H9 (cell line): ENCODE results near the gene RAI14. TPM values are rescaled to one million over a fixed set of nuclear protein-coding genes. Genes with fewer than 3 reads are reported as not detected.

ENCODE experiments used
- DNase-seq: peaks from one replicate; pipeline ENCODE4 v3.0.0-alpha.2; 2017
- H2AFZ ChIP-seq: one replicate; pipeline ENCODE4 v1.6.1; 2013; ENCODE audit warnings: mild to moderate bottlenecking, low read length, control low read depth, moderate library complexity
- H2AK5ac ChIP-seq: 2 replicates; pipeline ENCODE4 v1.6.1; 2013; ENCODE audit warnings: low read length, control low read depth, mixed read lengths; ENCODE audit not compliant: insufficient read length
- H2BK120ac ChIP-seq: one replicate; pipeline ENCODE4 v1.6.1; 2013; ENCODE audit warnings: low read depth, mild to moderate bottlenecking, low read length, control low read depth, inconsistent platforms; ENCODE audit not compliant: poor library complexity, severe bottlenecking
- H2BK12ac ChIP-seq: 2 replicates; pipeline ENCODE4 v1.6.1; 2013; ENCODE audit warnings: low read length, control low read depth, mixed read lengths, low read depth; ENCODE audit not compliant: insufficient read length
- H2BK15ac ChIP-seq: 2 replicates; pipeline ENCODE4 v1.6.1; 2013; ENCODE audit warnings: low read depth, low read length, control low read depth
- H2BK20ac ChIP-seq: one replicate; pipeline ENCODE4 v1.6.1; 2013; ENCODE audit warnings: low read depth, mild to moderate bottlenecking, low read length, control low read depth, inconsistent platforms; ENCODE audit not compliant: poor library complexity, severe bottlenecking
- H2BK5ac ChIP-seq: 2 replicates; pipeline ENCODE4 v1.6.1; 2013; ENCODE audit warnings: low read length, control low read depth, mixed read lengths; ENCODE audit not compliant: insufficient read length
- H3K14ac ChIP-seq: 2 replicates; pipeline ENCODE4 v1.6.1; 2013; ENCODE audit warnings: low read length, control low read depth; ENCODE audit not compliant: insufficient read depth
- H3K18ac ChIP-seq: 2 replicates; pipeline ENCODE4 v1.6.1; 2013; ENCODE audit warnings: low read depth, mild to moderate bottlenecking, mixed read lengths, low read length, control low read depth; ENCODE audit not compliant: insufficient read length
- H3K23ac ChIP-seq: 2 replicates; pipeline ENCODE4 v1.6.1; 2013; ENCODE audit warnings: low read length, control low read depth, mixed read lengths, low read depth; ENCODE audit not compliant: insufficient read length
- H3K23me2 ChIP-seq: 2 replicates; pipeline ENCODE4 v1.6.1; 2013; ENCODE audit warnings: low read depth, mild to moderate bottlenecking, mixed read lengths, low read length, control low read depth; ENCODE audit not compliant: insufficient read length, poor library complexity, severe bottlenecking
- H3K27ac ChIP-seq: 2 replicates; pipeline ENCODE4 v1.5.1; 2013; ENCODE audit warnings: low read length, control low read depth, mixed read lengths, low read depth; ENCODE audit not compliant: insufficient read length
- H3K27me3 ChIP-seq: 2 replicates; pipeline ENCODE4 v1.6.1; 2013; ENCODE audit warnings: low read length, control low read depth, inconsistent platforms; ENCODE audit not compliant: insufficient read depth
- H3K4ac ChIP-seq: 2 replicates; pipeline ENCODE4 v1.6.1; 2013; ENCODE audit warnings: low read depth, mild to moderate bottlenecking, control low read depth, inconsistent platforms, low read length, moderate library complexity
- H3K4me1 ChIP-seq: 2 replicates; pipeline ENCODE4 v1.6.1; 2013; ENCODE audit warnings: low read length, control low read depth, inconsistent platforms; ENCODE audit not compliant: insufficient read depth
- H3K4me2 ChIP-seq: 2 replicates; pipeline ENCODE4 v1.6.1; 2013; ENCODE audit warnings: low read length, control low read depth, mixed read lengths; ENCODE audit not compliant: insufficient read length, insufficient read depth
- H3K56ac ChIP-seq: 2 replicates; pipeline ENCODE4 v1.6.1; 2013; ENCODE audit warnings: low read depth, mild to moderate bottlenecking, mixed read lengths, low read length, control low read depth; ENCODE audit not compliant: insufficient read length
- H3K79me1 ChIP-seq: 2 replicates; pipeline ENCODE4 v1.6.1; 2013; ENCODE audit warnings: low read depth, mild to moderate bottlenecking, moderate library complexity, low read length, control low read depth, inconsistent platforms; ENCODE audit not compliant: insufficient read depth, poor library complexity, severe bottlenecking
- H3K79me2 ChIP-seq: 2 replicates; pipeline ENCODE4 v1.6.1; 2013; ENCODE audit warnings: low read length, control low read depth, inconsistent platforms; ENCODE audit not compliant: insufficient read depth
- H3K9ac ChIP-seq: 2 replicates; pipeline ENCODE4 v1.6.1; 2013; ENCODE audit warnings: low read length, control low read depth, mixed read lengths; ENCODE audit not compliant: insufficient read length; ENCODE audit errors: extremely low read depth
- H3K9me3 ChIP-seq: one replicate; pipeline ENCODE4 v1.6.1; 2013; ENCODE audit warnings: low read depth, low read length, inconsistent platforms; ENCODE audit not compliant: control insufficient read depth
- H3T11ph ChIP-seq: one replicate; pipeline ENCODE4 v1.6.1; 2013; ENCODE audit warnings: mild to moderate bottlenecking, low read length, control low read depth, inconsistent platforms
- H4K20me1 ChIP-seq: one replicate; pipeline ENCODE4 v1.6.1; 2013; ENCODE audit not compliant: control insufficient read depth, insufficient read length, insufficient read depth
- H4K5ac ChIP-seq: 2 replicates; pipeline ENCODE4 v1.6.1; 2013; ENCODE audit warnings: low read depth, mild to moderate bottlenecking, mixed read lengths, low read length, control low read depth; ENCODE audit not compliant: insufficient read length
- H4K8ac ChIP-seq: replicated peaks from 2 replicates; pipeline ENCODE4 v1.6.1; 2013; ENCODE audit warnings: low read length, control low read depth, mixed read lengths, low read depth; ENCODE audit not compliant: insufficient read length
- H4K91ac ChIP-seq: 2 replicates; pipeline ENCODE4 v1.6.1; 2013; ENCODE audit warnings: low read depth, mild to moderate bottlenecking, moderate library complexity, mixed read lengths, low read length, control low read depth; ENCODE audit not compliant: insufficient read length
- H3K27ac Mint-ChIP-seq, 3 experiments: 2 replicates in 2 of 3; 3 replicates in 1 of 3; pipeline ENCODE4 v1.8.0; 2020 to 2021; ENCODE audit warnings: mixed read lengths in 3 of 3, mild to moderate bottlenecking in 1 of 3, moderate library complexity in 1 of 3
- H3K27me3 Mint-ChIP-seq: 2 replicates; pipeline ENCODE4 v1.8.0; 2021; ENCODE audit warnings: low read depth, mild to moderate bottlenecking, moderate library complexity, mixed read lengths
- H3K36me3 Mint-ChIP-seq, 3 experiments: 2 replicates in 2 of 3; 3 replicates in 1 of 3; pipeline ENCODE4 v1.8.0; 2020 to 2021; ENCODE audit warnings: low read depth in 3 of 3, mixed read lengths in 3 of 3; ENCODE audit not compliant: insufficient read depth in 1 of 3
- H3K4me1 Mint-ChIP-seq, 2 experiments: 2 replicates each; pipeline ENCODE4 v1.8.0; 2020; ENCODE audit warnings: mixed read lengths in 2 of 2
- H3K4me3 Mint-ChIP-seq, 2 experiments: 2 replicates in 1 of 2; 3 replicates in 1 of 2; pipeline ENCODE4 v1.8.0; 2020 to 2021; ENCODE audit warnings: mild to moderate bottlenecking in 2 of 2, mixed read lengths in 2 of 2, moderate library complexity in 1 of 2
- H3K9me3 Mint-ChIP-seq, 2 experiments: 2 replicates in 1 of 2; 3 replicates in 1 of 2; pipeline ENCODE4 v1.8.0; 2020; ENCODE audit warnings: mild to moderate bottlenecking in 2 of 2, mixed read lengths in 2 of 2, moderate library complexity in 1 of 2
- CTCF ChIP-seq: fragments of 200-600 bp; sonication (generic); conservative IDR thresholded peaks from 3 replicates; pipeline ENCODE4 v1.8.0; 2021; ENCODE audit warnings: antibody characterized with exemption, mild to moderate bottlenecking
- WGBS: extraction: QIAGEN DNeasy Blood & Tissue Kit; methylation state at CpG from one replicate; pipeline ENCODE4 v1.1.7; 2013; ENCODE audit warnings: missing lambda C conversion rate, low lambda C conversion rate, mixed read lengths; ENCODE audit not compliant: insufficient read length; ENCODE audit errors: extremely low coverage; 5-methylcytosine and 5-hydroxymethylcytosine counted together
- total RNA-seq: library from RNA; stranded (reverse); gene quantifications from 2 replicates; pipeline ENCODE4 v1.2.1, GENCODE V29; 2021

RAI14 gene
- total RNA-seq, 1 experiment from 2014 or later, result 127 TPM

DNA sequence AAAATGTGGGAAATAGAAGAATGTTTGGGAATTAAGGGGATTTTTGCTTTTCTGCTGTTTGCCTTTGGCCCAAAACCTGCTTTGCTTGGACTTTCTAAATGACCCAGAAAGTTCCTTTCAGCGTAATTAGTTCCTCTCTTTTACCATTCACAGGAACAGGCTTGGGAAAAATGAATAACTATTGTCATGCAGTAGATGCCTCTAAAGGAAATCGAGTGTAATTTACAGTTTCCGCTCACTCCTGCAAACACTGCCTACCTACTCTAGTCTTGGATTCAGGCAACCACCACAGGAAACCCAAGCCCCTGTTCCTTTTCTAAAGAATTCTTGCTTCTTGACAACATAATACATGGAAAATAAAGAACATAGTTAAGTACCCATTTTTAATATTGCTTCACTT, 207.8 kb downstream of the RAI14 start:
- Histone ChIP-seq H2BK12ac (no peak overlapping the region), H3K79me1 (no peaks in the 10 kb centered on the region), H4K8ac (no peak overlapping the region), H4K5ac (no peak overlapping the region), H3K4me1 (peaks cover 12% of the 10 kb centered on the region; the same call in 1 of the 2 replicates), H2BK15ac (no peak overlapping the region), H2BK5ac (no peak overlapping the region), H3K23me2 (no peaks in the 10 kb centered on the region), H3K14ac (no peak overlapping the region), H3K56ac (no peak overlapping the region), H3K9me3 (no peaks in the 10 kb centered on the region), H3K79me2 (no peaks in the 10 kb centered on the region), H3K18ac (no peak overlapping the region), H2AK5ac (no peak overlapping the region), H3K4ac (no peak overlapping the region), H4K20me1 (no peaks in the 10 kb centered on the region), H3K9ac (no peak overlapping the region), H3T11ph (no peak overlapping the region), H3K27me3 (no peaks in the 10 kb centered on the region), H3K23ac (no peak overlapping the region), H2BK120ac (no peak overlapping the region), H3K4me2 (peak overlapping the region; percentile 46), H2BK20ac (no peak overlapping the region), H2AFZ (no peak overlapping the region), H3K27ac (peak overlapping the region; percentile 87), H4K91ac (no peak overlapping the region)
- H3K27me3 Mint-ChIP-seq, result no peaks in the 10 kb centered on the region; the same call in 1 of the 2 replicates
- no peaks in the 10 kb centered on the region; a peak in 1 of 5 replicates for H3K9me3 Mint-ChIP-seq
- no CpG with 5 or more reads among the region's 3 CpGs for WGBS
- H3K27ac Mint-ChIP-seq, result peak overlapping the region; percentile 1 to 88 (median 73)
- no peak for DNase-seq
- peaks cover 34 to 36% of the 10 kb centered on the region in 2 experiments for H3K4me1 Mint-ChIP-seq
- H3K36me3 Mint-ChIP-seq, result peaks cover 0 to 2% (median 0%) of the 10 kb centered on the region in 3 experiments; a peak in 1 of 7 replicates
- no peak for TF ChIP-seq CTCF
- peak overlapping the region in 1 of 2 experiments; percentile 14; a peak in 2 of 5 replicates for H3K4me3 Mint-ChIP-seq
